Breast epithelium (tissue), 4 donors: ENCODE data around the gene FSD1. TPM values are rescaled to one million over a fixed set of nuclear protein-coding genes. Genes with fewer than 3 reads are reported as not detected.
"Not testable (repeated sequence)": the region's sequence is repeated elsewhere in the genome, so short reads cannot be mapped to it uniquely, and the experiment has no call there.

Experiments
- DNase-seq, 2 donors: peaks; one replicate each; pipeline ENCODE4 v3.0.0-alpha.2; 2019; ENCODE audit warnings: low spot score in 2 of 2
- H3K27ac ChIP-seq, 2 donors: fragments of 200-600 bp; sonication (generic) in 1 of 2; one replicate each; pipeline ENCODE4 v1.5.1; 2016 to 2019; ENCODE audit warnings: mild to moderate bottlenecking in 1 of 2
- H3K27me3 ChIP-seq, 2 donors: fragments of 200-600 bp; sonication (generic) in 1 of 2; one replicate each; pipeline versions ENCODE4 v1.5.1 to v1.6.0; 2017 to 2019; ENCODE audit warnings: control low read depth in 1 of 2, mild to moderate bottlenecking in 1 of 2
- H3K36me3 ChIP-seq: fragments of 200-600 bp; one replicate; pipeline ENCODE4 v1.5.1; 2019
- H3K4me1 ChIP-seq, 2 donors: fragments of 200-600 bp; sonication (generic); one replicate each; pipeline ENCODE4 v1.5.1; 2016 to 2019; ENCODE audit warnings: control low read depth in 1 of 2
- H3K4me3 ChIP-seq, 3 donors: fragments of 200-600 bp; sonication (generic); 1 replicate in 2 of 3; 2 replicates in 1 of 3; pipeline ENCODE4 v1.5.1; 2016 to 2019; ENCODE audit warnings: mild to moderate bottlenecking in 3 of 3, moderate library complexity in 2 of 3
- H3K9me3 ChIP-seq, 2 donors: fragments of 200-600 bp; sonication (generic) in 1 of 2; one replicate each; pipeline ENCODE4 v1.5.1; 2016 to 2019; ENCODE audit warnings: control low read depth in 1 of 2
- POLR2A ChIP-seq: fragments of 450-650 bp; IDR thresholded peaks from one replicate; pipeline ENCODE4 v1.6.1; 2016; ENCODE audit warnings: antibody characterized with exemption, mild to moderate bottlenecking, moderate library complexity
- POLR2AphosphoS5 ChIP-seq, 3 donors: sonication (generic); formaldehyde crosslinking; IDR thresholded peaks; one replicate each; pipeline ENCODE4 v1.6.1; 2017; ENCODE audit warnings: antibody characterized with exemption in 3 of 3
- intact Hi-C: fragments of 100-400 bp; cut with DNase I; formaldehyde crosslinking; loops from one replicate; pipeline ENCODE4 v1.15.1; 2023; ENCODE audit warnings: low total_unique reads
- total RNA-seq, 3 donors: library from RNA; depleted of rRNA; stranded (reverse); fragments of >200 nt; gene quantifications; one replicate each; pipeline ENCODE4 v1.1.0, GENCODE V29; 2016
- TF ChIP-seq, protein P1 (sequence below), 3 donors: fragments of 450-650 bp; IDR thresholded peaks; one replicate each; pipeline ENCODE4 v1.5.1; 2016 to 2017; ENCODE audit warnings: antibody characterized with exemption in 3 of 3, mild to moderate bottlenecking in 3 of 3, moderate library complexity in 3 of 3

FSD1 gene
- total RNA-seq, 3 donors from 2014 or later, result 0.88 TPM; not detected in 2

- Histone ChIP-seq H3K4me1 (no peaks in the 10 kb centered on the region), H3K27ac (peak overlapping the region in 1 of 2 donors; percentile 64), H3K4me3 (no peak overlapping the region), H3K27me3 (no peaks in the 10 kb centered on the region), H3K9me3 (no peaks in the 10 kb centered on the region), H3K36me3 (peaks cover 9% of the 10 kb centered on the region)
- no peak for DNase-seq
- intact Hi-C loops, result loop anchor here (10.0 kb wide), 1 partner anchor 96 kb away; no protein-coding TSS in a partner anchor
- TF ChIP-seq POLR2AphosphoS5 (IDR thresholded peaks at IDR 0.05), result no peak
- TF ChIP-seq POLR2A, result no peak
- TF ChIP-seq, protein P1, sequence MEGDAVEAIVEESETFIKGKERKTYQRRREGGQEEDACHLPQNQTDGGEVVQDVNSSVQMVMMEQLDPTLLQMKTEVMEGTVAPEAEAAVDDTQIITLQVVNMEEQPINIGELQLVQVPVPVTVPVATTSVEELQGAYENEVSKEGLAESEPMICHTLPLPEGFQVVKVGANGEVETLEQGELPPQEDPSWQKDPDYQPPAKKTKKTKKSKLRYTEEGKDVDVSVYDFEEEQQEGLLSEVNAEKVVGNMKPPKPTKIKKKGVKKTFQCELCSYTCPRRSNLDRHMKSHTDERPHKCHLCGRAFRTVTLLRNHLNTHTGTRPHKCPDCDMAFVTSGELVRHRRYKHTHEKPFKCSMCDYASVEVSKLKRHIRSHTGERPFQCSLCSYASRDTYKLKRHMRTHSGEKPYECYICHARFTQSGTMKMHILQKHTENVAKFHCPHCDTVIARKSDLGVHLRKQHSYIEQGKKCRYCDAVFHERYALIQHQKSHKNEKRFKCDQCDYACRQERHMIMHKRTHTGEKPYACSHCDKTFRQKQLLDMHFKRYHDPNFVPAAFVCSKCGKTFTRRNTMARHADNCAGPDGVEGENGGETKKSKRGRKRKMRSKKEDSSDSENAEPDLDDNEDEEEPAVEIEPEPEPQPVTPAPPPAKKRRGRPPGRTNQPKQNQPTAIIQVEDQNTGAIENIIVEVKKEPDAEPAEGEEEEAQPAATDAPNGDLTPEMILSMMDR (IDR thresholded peaks at IDR 0.05), result no peak
Observed at GRCh38 chr19:4268816-4269430, 35.5 kb upstream of the FSD1 start.

DNA sequence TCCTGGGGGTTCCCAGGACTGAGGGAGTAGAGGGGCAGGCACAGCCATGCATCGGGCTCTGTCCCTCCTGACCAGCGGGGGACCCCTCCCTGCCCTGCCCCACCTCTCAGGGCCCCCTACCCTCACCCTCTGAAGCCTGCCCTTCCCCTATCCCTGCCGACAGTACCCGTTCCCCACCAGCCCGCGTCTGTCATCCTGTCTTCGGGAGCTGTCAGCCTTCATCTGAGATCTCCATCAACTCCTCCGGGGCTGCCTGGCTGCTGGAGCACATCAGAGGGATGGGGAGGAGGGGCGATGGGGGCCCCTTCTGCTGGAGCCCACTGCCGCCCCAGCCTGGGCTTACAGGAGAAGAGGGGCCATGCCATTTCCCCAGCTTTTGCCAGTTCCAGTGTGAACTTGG lies 31.5 kb upstream of the FSD1 start:
- H3K27me3 ChIP-seq, result peaks cover 0 to 5% of the 10 kb centered on the region in 2 donors
- no peak for DNase-seq
- H3K36me3 ChIP-seq, result peaks cover 9% of the 10 kb centered on the region
- no peaks in the 10 kb centered on the region for H3K4me1 ChIP-seq
- TF ChIP-seq POLR2A, result no peak
- no peak for TF ChIP-seq POLR2AphosphoS5 (IDR thresholded peaks at IDR 0.05)
- TF ChIP-seq, protein P1 (IDR thresholded peaks at IDR 0.05), result no peak
- no peak overlapping the region for H3K27ac ChIP-seq
- intact Hi-C loops, result no loop called here
- no peaks in the 10 kb centered on the region for H3K9me3 ChIP-seq
- no peak overlapping the region for H3K4me3 ChIP-seq

DNA sequence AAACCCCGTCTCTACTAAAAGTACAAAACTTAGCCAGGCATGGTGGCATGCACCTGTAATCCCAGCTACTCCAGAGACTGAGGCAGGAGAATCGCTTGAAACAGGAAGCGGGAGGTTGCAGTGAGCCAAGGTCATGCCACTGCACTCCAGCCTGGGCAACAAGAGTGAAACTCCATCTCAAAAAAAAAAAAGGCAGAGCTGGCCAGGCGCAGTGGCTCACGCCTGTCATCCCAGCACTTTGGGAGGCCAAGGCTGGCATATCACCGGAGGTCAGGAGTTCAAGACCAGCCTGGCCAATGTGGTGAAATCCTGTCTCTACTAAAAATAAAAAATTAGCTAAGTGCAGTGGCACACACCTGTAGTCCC lies 30.1 kb upstream of the FSD1 start:
- H3K4me3 ChIP-seq, DNase-seq, H3K36me3 ChIP-seq, H3K4me1 ChIP-seq, H3K9me3 ChIP-seq, intact Hi-C loops, H3K27ac ChIP-seq: not testable (repeated sequence)
- peaks cover 5 to 19% of the 10 kb centered on the region in 2 donors for H3K27me3 ChIP-seq

DNA sequence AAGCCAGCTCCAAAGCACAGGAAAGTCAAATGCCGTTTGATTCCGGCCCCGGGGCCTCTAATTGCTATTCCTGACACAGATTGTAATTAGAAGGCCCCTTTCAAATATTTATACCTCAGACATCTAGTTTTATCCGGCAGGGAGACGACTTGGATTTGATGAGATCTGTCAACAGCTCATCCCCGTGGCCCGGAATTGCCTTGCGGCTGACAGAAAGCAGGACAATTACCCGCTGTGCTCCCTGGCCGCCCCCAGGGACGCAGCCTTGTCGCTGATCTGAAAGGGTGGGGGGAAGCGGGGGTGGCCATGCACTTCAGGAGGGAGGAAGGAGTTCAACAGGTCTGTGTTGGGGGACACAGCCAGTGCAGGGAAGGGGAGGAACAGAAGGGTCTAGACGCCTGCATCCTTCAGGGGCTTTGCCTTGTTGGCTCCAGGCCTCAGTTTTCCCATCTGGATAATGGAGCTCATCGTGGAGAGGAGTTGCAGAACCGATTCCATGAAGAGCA lies 27.2 kb upstream of the FSD1 start:
- no peaks in the 10 kb centered on the region for H3K36me3 ChIP-seq
- no peak for DNase-seq
- intact Hi-C loops, result no loop called here
- H3K4me3 ChIP-seq, result no peak overlapping the region
- no peaks in the 10 kb centered on the region for H3K9me3 ChIP-seq
- no peak overlapping the region for H3K27ac ChIP-seq
- H3K27me3 ChIP-seq, result peaks cover 12 to 47% of the 10 kb centered on the region in 2 donors
- peaks cover 4 to 12% of the 10 kb centered on the region in 2 donors for H3K4me1 ChIP-seq
- TF ChIP-seq POLR2AphosphoS5 (IDR thresholded peaks at IDR 0.05) (no peak), POLR2A (no peak)
- TF ChIP-seq, protein P1 (IDR thresholded peaks at IDR 0.05), result no peak

DNA sequence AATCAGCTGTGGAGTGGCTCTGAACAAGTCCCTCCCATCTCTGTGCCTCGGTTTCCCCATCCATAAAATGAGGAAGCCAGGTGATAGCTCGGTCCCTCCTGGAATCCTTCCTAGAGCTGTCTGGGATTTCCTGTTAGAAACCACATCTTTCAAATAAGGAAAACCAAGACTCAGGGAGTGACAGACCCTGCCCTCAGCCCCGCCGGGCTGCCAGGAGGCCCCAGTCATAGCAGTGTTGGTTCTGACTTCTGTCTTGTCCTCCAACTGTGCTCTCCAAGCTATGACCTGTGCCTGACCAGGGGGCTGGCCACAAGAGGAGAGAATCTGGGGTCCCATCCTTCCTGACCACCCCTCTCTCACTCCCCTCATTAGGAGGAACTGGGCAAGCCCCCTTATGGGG lies 26.4 kb upstream of the FSD1 start:
- H3K4me3 ChIP-seq, result no peak overlapping the region
- H3K27ac ChIP-seq, result no peak overlapping the region
- TF ChIP-seq POLR2A (no peak), POLR2AphosphoS5 (IDR thresholded peaks at IDR 0.05) (no peak)
- no peaks in the 10 kb centered on the region for H3K9me3 ChIP-seq
- peaks cover 4 to 12% of the 10 kb centered on the region in 2 donors for H3K4me1 ChIP-seq
- no peak for DNase-seq
- intact Hi-C loops, result no loop called here
- H3K36me3 ChIP-seq, result no peaks in the 10 kb centered on the region
- peaks cover 12 to 52% of the 10 kb centered on the region in 2 donors for H3K27me3 ChIP-seq

DNA sequence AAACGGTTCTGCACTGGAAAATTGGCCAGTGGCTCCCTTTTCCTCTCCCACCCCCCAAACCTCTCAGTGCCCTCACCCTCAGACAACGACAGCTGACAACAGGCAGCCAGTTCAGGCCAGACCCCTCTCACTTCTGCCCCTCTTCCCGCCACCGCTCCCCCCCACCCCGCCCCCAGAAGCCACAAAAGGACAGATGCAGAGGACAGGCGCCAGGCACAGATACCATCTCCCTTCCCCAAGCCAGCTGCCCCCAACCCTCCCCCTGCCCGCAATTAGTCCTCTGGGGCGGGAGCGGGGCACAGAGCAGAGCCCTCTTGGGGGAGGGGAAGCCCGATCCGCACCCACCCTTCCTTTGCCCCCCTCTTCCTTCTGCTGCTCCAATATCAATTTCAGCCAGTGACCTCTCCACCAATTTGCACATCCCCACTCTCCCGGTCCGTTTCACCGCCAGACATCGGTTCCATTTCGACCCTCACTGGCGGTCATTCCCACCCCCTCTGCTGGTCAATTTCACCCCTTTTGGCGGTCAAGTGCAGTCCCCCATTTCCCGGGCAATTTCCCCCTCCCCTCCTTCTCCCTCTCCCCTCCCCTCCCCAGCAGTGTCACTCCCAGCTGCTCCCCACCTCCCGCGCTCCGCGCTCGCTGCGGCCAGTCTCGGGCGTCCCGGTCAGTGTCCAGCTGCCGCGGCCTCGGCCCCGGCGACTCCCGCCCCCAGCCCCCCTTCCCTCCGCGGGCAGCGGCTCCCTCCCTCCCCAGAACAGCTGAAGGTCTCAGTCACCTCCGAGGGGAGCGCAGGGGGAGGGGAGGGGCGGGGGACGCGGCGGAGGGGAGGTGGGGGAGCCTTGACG lies 25.8 kb upstream of the FSD1 start, which contains the start of gene SHD:
TSS of gene SHD (plus strand) at position 848 of the 848 bp plus-strand sequence. CDS start 798 bp downstream, outside the sequence.
- peaks cover 12 to 54% of the 10 kb centered on the region in 2 donors for H3K27me3 ChIP-seq
- no peak within 1 kb of the TSS for H3K27ac ChIP-seq
- peak within 1 kb of the TSS in 2 of 3 donors; percentile 26 to 57 for H3K4me3 ChIP-seq
- H3K36me3 ChIP-seq, result no peaks in the 10 kb centered on the region
- intact Hi-C loops, result no loop called here
- H3K9me3 ChIP-seq, result no peaks in the 10 kb centered on the region
- TF ChIP-seq, protein P1 (IDR thresholded peaks at IDR 0.05), result no peak
- TF ChIP-seq POLR2AphosphoS5 (IDR thresholded peaks at IDR 0.05) (no peak), POLR2A (no peak)
- peaks cover 4 to 12% of the 10 kb centered on the region in 2 donors for H3K4me1 ChIP-seq
- DNase-seq, result no peak
